ENCODE measurements around the gene ROBO3.

The ROBO3 gene

GRCh38 chr11:124865181-124865901 lies at the start of gene ROBO3:
TSS of gene ROBO3 (plus strand) at chr11:124865432. CDS start at chr11:124865578, 146 bp downstream.
- DNase-seq (ENCODE audit: low read depth in 2 of 2), result no peak

DNA sequence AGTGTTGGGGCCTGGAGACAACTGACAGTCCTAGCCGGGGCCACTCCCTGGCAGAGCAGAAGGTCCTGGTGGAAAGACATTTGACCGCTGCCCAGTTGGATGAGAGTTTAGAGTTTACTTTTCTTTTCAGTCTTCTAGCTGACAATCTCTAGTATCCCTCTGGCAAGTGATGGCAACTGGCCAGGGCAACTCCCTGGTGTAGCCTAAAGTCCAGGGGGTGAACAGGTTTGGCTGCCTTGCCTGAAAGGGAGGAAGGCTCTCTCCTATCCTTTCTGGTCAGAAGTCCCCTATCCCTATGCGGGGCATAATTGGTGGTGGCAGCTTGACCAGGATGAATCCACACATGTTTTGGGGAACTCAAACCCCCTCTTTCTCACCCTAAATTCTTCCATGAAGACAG lies 48.2 kb upstream of the ROBO3 start:
- DNase-seq (ENCODE audit: low read depth in 2 of 2), result no peak

DNA sequence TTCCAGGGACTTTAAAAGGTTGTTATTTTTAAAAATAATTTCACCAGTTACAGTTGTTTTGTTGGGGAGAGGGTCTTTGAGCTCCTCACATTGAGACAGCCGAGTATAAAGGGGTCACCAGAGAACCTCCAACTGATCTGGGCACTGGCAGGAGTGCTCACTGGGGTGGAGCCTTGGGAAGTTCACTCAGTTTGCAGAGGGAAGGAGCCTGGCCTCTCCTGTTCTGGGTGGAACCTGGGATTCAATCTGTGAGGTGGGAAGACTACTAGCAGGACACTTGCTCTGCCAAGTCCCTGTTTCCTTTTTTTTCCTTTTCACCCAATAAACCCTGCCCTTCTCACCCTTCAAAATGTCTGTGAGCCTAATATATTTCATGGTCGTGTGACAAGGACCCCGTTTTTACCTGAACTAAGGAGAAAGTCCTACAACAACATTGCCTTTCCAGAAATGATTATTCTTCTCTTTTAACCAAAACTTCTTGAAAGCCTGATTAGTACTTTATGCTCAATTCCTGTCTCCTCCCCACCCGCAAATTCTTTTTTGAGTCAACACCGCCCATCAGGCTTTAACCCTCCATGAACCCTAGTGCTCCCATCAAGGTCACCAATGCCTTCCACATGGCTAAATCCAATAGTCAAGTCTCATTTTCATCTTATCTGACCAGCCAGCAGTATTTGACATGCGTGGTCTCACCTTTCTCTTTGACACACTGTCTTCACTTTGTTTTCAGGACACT lies 43.1 kb upstream of the ROBO3 start:
- no peak for DNase-seq (ENCODE audit: low read depth in 2 of 2)

DNA sequence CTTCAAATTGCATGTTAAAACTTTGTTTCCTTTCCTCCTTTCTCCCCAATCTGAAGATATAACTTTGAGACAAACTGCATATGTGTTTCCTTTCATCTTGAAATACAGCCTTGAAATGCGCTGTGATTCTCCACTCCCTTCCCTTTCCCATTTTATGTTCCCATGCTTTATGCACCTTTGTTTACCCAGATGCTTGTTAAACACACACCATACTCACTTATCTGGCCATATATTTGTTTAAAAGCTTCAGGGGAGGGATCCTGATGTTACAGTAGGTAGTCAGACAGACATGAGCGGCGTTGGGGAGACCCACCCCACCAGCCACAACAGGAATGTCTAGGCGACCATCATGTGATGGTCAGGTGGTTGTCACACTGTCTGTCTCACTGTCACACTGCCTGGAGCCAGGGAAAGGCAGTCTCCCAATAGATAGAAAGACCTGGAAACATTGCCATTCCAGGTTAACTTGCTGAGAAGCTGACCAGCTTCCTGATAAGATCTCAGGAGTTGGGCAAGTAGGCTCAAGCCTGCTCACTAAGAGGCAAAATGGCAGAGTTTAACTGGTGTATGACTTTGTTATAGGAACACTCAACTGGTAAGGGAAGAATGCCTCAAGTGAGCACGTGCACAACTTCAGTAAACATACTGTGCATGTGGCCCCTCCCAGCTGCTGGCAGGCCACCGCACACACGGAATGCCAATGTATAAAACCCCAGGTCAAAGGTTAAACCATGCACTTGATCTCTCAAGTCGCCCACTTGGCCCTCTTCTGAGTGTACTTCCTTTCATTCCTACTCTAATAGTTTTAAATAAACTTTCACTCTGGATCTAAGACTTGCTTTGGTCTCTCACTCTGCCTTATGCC lies 41.5 kb upstream of the ROBO3 start:
- DNase-seq (ENCODE audit: low read depth in 2 of 2), result no peak

DNA sequence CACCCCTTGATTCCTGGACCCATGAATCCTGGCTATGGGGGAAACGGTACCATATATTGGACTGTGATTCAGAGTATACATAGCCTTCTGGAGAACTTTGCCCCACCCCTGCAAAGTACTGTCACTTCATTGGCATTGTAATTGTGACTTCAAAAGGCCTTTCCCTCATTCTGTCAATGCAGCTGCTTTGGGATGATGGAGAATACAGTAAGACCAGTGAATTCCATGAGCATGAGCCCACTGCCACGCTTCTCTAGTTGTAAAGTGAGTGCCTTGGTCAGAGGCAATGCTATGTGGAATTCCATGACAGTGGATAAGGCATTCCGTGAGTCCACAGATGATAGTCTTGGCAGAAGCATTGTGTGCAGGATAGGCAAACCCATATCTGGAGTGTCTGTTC lies 39.4 kb upstream of the ROBO3 start:
- DNase-seq (ENCODE audit: low read depth in 2 of 2), result no peak

DNA sequence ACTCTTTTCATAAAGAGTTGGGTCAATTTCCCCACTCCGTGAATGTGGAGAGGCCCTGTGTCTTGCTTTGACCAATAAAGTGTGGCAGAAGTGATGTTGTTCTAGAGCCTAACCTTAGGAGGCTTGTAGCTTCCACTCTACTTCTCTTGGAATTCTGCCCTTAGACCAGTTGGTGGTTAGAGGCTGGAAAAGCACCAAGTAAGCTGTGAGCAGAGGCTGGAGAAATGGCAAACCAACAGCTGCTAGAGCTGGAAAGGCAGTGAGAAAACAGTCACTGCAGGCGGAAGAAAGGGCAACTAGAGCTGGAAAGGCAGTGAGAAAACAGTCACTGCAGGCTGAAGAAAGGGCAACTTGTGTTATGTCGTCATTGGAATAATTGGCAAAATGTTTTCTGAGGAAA lies 35.2 kb upstream of the ROBO3 start:
- no peak for DNase-seq (ENCODE audit: low read depth in 2 of 2)

DNA sequence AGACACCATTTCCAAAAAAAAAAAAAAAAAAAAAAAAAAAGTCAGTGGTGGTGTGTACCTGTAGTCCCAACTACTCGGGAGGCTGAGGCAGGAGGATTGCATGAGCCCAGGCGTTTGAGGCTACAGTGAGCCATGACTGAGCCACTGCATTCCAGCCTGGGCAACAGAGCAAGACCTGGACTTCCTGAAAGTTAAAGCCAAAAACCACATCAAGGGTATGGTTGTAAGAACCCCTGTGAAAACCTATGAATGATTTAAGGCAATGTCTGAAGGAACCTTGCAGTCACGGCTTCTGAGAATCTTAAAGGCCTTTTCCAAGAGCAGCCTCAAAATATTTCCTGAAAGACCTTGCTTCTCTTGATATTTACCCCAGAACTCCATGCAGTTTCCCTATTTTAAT lies 34.5 kb upstream of the ROBO3 start:
- no peak for DNase-seq (ENCODE audit: low read depth in 2 of 2)

DNA sequence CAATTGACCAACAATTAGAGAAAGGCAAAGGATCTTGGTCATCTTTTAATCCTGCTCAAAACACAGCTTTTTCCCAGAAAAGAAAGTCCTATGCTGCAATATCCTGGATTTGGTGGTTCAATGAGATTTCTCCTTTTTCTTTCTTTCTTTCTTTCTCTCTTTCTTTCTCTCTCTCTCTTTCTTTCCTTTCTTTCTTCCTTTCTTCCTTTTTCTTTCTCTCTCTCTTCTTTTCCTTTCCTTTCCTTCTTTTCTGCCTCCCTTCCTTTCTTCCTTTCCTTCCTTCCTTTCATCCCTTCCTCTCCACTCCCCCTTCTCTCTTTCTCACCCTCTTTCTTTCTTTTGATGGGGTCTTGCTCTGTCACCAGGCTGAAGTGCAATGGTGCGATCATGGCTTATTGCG lies 33.3 kb upstream of the ROBO3 start:
- no peak for DNase-seq (ENCODE audit: low read depth in 2 of 2)

DNA sequence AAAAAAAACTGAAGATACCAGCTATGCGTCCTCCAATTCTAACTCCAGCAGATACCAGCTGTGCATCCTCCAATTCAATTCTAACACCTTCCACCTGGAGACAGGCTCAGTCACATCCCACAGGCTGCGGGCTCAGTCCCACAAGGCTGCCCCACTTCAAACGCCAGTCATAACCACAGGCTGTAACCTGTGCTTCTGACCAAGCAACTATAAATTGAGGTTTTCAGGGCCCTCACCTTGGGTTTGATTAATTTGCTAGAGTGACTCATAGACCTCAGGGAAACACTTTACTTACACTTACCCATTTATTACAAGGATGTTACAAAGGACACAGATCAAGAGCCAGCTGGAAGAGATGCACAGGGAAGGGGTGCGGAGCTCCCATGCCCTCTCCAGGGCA lies 32.7 kb upstream of the ROBO3 start:
- DNase-seq (ENCODE audit: low read depth in 2 of 2), result no peak

DNA sequence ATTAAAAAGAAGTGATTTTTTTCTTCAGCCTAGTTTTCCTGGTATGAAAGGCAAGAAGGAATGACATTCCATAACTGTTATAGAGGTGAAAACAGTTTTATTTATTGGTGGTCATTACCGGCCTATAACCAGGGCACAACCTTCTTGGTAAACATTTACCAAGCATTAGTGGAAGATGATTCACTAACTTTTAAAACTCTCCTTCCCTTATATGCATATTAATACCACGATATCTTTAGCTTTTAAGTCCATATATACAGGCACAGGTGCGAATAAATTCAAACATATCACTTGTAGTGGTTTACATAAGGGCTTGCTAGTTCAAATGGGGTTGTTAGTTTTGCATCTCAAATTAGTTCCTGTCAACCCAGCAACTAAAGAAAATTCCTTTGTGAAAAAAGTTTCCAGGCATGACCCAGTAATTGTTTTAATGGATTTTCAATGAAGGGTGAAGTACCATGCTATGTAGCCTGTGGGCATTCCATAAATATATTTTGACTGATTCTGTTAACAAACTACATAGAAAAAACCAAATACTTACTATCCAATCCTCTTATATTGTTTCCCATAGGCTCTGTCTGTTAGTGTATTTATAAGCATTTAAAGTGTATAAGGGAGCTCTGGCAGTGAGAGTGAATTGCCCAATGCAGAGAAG lies 30.6 kb upstream of the ROBO3 start:
- DNase-seq (ENCODE audit: low read depth in 2 of 2), result no peak

DNA sequence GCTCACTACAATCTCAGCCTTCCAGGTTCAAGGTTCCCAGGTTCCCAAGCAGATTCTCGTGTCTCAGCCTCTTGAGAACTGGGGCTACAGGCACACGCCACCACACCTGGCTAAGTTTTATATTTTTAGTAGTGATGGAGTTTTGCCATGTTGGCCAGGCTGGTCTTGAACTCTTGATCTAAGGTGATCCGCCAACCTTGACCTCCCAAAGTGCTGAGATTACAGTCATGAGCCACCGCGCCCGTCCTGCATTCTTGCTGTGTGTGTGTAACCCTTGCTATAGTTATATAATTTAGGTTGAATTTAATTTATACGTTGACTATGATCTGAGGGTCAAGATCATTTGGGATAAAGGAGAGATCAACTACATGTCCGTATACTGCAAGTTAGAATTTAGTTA lies 29.3 kb upstream of the ROBO3 start:
- no peak for DNase-seq (ENCODE audit: low read depth in 2 of 2)

DNA sequence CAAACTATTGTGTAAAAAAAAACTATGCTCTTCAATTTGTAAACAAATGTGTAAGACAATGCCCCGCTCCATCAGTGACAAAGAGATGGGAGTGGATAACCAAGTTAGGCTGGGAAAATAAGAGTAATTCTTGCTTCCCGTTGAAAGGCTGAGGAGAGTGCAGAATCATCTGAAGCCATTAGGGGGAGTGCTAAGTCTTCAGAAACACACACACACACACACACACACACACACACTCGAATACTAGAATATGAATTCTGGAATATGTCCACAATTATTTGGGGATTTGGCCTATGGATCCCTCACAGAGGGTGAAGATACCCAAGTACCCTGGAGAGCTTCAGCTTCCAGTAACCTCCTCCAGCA lies 27.8 kb upstream of the ROBO3 start:
- no peak for DNase-seq (ENCODE audit: low read depth in 2 of 2)

- DNase-seq (ENCODE audit: low read depth in 2 of 2), result no peak
Observed at GRCh38 chr11:124838805-124839127, 26.5 kb upstream of the ROBO3 start.

- DNase-seq (ENCODE audit: low read depth in 2 of 2), result no peak
Observed at GRCh38 chr11:124839128-124839971, 25.9 kb upstream of the ROBO3 start.

- no peak for DNase-seq (ENCODE audit: low read depth in 2 of 2)
Observed at GRCh38 chr11:124839972-124840621, 25.1 kb upstream of the ROBO3 start.

DNA sequence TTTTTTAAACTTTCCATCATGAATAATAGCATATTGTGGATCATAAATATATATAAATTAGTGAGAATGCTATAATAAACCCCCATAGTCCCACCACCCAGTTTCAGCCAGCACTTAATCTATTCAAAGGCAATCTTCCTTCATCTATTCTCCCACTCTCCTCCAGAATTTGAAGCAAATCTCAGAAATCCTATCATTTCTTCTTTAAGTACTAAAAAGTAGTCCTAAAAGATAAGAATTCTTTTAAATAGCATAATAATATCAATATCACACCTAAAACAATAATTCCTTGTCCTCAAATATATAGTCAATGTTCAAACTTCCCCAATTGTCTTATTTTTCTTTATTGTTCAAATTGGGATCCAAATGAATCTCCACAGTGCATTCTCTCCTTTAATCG lies 24.6 kb upstream of the ROBO3 start:
- no peak for DNase-seq (ENCODE audit: low read depth in 2 of 2)

GRCh38 chr11:124841201-124841600 lies 24.0 kb upstream of the ROBO3 start:
- no peak for DNase-seq (ENCODE audit: low read depth in 2 of 2)

DNA sequence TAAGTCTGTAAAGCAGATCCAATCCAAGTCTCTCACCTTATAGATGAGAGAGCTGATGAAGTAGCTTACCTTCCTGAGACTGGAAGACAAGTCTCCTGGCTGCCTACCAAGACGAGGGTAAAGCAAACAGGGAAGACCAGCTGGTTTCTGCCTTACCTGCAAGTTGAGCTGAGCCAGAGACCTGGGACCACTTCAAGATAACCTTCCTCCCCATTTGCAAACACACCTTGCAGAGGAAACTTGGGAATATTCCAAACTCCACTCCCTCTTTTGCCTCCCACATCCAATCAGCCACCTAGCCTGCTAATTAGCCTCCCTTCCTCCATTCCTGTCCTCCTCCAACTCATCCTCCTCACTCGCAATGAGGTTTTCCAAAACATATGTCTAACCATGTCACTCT lies 23.4 kb upstream of the ROBO3 start:
- no peak for DNase-seq (ENCODE audit: low read depth in 2 of 2)

DNA sequence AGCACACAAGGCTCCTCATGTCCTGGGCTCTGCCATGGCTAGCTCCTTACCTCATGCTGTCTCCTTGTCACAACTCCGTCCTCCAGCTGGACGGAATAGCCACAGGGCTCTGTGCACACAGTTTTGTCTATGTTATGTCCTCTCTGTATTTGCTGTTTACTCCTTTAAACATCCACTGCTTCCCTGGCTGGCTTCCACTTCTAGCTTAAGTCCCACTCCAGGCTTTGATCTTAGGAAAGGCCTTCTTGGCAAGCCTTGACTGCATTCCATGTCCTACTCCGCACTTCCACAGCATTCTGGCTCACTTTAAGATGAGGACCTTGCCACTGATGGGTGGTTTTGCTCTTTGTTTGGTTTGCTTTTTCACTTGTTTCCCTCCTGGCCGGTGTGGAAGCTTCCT lies 22.9 kb upstream of the ROBO3 start:
- DNase-seq (ENCODE audit: low read depth in 2 of 2), result no peak

- DNase-seq (ENCODE audit: low read depth in 2 of 2), result no peak
Observed at GRCh38 chr11:124843616-124843910, 21.7 kb upstream of the ROBO3 start.

GRCh38 chr11:124844664-124845079 lies 20.6 kb upstream of the ROBO3 start:
- no peak for DNase-seq (ENCODE audit: low read depth in 2 of 2)
